ENCODE measurements around the gene PKNOX2.

Gene PKNOX2

GRCh38 chr11:125338886-125339811, 174.6 kb downstream of the PKNOX2 start:
- peak; percentile 74 for DNase-seq (ENCODE audit: low read depth)
- H3K4me3 ChIP-seq (ENCODE audit: low read depth, low read length): no peak overlapping the region
- TF ChIP-seq, protein P1, sequence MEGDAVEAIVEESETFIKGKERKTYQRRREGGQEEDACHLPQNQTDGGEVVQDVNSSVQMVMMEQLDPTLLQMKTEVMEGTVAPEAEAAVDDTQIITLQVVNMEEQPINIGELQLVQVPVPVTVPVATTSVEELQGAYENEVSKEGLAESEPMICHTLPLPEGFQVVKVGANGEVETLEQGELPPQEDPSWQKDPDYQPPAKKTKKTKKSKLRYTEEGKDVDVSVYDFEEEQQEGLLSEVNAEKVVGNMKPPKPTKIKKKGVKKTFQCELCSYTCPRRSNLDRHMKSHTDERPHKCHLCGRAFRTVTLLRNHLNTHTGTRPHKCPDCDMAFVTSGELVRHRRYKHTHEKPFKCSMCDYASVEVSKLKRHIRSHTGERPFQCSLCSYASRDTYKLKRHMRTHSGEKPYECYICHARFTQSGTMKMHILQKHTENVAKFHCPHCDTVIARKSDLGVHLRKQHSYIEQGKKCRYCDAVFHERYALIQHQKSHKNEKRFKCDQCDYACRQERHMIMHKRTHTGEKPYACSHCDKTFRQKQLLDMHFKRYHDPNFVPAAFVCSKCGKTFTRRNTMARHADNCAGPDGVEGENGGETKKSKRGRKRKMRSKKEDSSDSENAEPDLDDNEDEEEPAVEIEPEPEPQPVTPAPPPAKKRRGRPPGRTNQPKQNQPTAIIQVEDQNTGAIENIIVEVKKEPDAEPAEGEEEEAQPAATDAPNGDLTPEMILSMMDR (conservative IDR thresholded peaks at IDR 0.05; ENCODE audit: low read depth, low read length): no peak

DNA sequence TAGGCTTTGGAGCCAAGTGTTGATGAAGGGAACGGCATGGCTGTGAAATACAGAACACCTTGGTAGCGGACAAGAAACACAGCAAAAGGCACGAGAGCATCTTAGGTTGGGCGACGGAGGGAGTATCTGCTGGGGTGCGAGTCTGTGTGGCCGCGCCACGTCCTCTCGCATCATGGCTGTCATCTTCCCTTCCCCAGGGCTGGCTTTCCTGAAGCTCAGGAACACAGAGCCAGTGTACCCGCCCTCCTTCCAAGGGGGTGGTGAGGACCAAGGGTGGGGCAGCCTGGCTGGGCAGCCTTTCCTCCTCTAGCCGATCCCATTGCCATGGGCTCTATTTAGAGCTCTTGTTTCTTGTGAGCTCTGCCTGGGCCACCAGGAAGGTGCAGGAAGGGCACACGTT, 177.1 kb downstream of the PKNOX2 start:
- TF ChIP-seq, protein P1 (conservative IDR thresholded peaks at IDR 0.05; ENCODE audit: low read depth, low read length): no peak
- DNase-seq (ENCODE audit: low read depth): no peak
- no peak overlapping the region for H3K4me3 ChIP-seq (ENCODE audit: low read depth, low read length)

DNA sequence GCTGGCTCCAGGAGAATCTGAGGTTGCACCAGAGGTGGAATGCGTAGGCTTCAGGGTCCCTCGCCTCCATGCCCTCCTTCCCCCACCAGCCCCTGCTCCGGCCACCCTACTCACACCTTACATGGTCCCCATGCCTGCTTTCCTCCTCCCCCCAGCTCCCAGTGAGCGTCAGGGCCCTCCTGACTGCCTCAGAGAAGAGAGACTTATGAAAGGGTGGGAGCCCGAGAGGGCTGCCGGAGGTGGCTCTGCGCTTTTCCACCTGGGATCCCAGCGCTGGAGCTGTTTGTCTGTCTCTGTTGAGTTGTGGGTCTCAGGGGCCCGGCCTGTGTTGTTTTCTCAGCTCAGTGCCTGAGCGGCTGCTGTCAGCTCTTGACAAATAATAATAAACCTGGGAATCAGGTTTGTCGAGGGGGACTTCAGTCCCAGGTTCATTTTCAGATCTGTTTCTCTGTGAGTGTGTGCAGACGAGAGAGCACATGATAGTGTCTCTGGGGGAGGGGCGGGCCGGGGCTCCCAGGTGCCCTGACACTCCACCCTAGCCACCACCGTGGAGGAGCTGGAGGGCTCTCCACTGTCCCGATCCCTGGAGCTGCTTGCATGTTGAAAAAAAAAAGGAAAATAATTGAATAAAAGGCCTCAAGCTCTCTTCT, 177.9 kb downstream of the PKNOX2 start:
- no peak overlapping the region for H3K4me3 ChIP-seq (ENCODE audit: low read depth, low read length)
- DNase-seq (ENCODE audit: low read depth): no peak
- TF ChIP-seq, protein P1 (conservative IDR thresholded peaks at IDR 0.05; ENCODE audit: low read depth, low read length): no peak

DNA sequence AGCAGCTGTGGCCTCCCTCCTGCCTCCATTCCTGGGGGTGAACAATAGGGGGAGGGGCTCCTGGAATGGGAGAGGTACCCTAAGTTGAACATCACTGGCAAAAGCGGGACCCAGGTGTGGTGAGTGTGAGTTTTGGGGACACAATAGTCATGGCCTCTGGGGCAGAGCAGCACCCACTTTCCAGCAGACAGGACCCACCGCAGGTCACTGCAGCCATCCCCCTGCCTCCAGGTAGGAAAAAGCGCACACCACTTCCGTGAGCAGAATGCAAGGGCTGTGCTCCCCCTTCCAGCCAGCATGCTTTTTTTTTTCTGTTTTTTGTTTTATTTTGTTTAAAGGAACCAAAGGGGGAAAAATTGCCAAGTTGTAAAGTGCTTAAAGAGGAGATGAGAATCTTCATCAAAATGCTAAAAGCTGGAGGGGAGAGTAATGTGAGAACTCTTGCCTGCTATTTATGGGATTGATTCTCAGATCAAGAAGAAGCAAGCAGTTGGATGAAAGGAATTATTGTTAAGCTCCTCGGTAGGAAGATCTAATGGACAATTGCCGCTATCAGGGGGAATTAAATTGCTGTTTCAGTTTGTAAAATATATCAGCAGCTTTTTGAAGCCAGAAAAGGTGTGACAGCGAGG, 178.7 kb downstream of the PKNOX2 start:
- no peak overlapping the region for H3K4me3 ChIP-seq (ENCODE audit: low read depth, low read length)
- no peak for DNase-seq (ENCODE audit: low read depth)
- TF ChIP-seq, protein P1 (conservative IDR thresholded peaks at IDR 0.05; ENCODE audit: low read depth, low read length): no peak

GRCh38 chr11:125343718-125344131, 179.2 kb downstream of the PKNOX2 start:
- TF ChIP-seq, protein P1 (conservative IDR thresholded peaks at IDR 0.05; ENCODE audit: low read depth, low read length): no peak
- H3K4me3 ChIP-seq (ENCODE audit: low read depth, low read length): no peak overlapping the region
- DNase-seq (ENCODE audit: low read depth): peak; percentile 73

GRCh38 chr11:125344846-125345420, 180.4 kb downstream of the PKNOX2 start:
- TF ChIP-seq, protein P1 (conservative IDR thresholded peaks at IDR 0.05; ENCODE audit: low read depth, low read length): no peak
- H3K4me3 ChIP-seq (ENCODE audit: low read depth, low read length): no peak overlapping the region
- DNase-seq (ENCODE audit: low read depth): no peak
